Ascending aorta (tissue), 2 donors: ENCODE measurements around the gene LOXL4. TPM values are rescaled to one million over a fixed set of nuclear protein-coding genes. Genes with fewer than 3 reads are reported as not detected.
A peak's percentile ranks its signal among the peaks of the same experiment; 100 is the strongest.

Experiments
- DNase-seq, 2 donors: peaks; one replicate each; pipeline ENCODE4 v3.0.0-alpha.2; 2019; ENCODE audit warnings: low spot score in 2 of 2
- H3K27ac ChIP-seq, 2 donors: fragments of 200-600 bp; sonication (generic); one replicate each; pipeline ENCODE4 v1.5.1; 2016 to 2017; ENCODE audit warnings: mild to moderate bottlenecking in 1 of 2
- H3K27me3 ChIP-seq: fragments of 200-600 bp; sonication (generic); one replicate; pipeline ENCODE4 v1.5.1; 2017
- H3K36me3 ChIP-seq, 2 donors: fragments of 200-600 bp; sonication (generic); one replicate each; pipeline ENCODE4 v1.5.1; 2016
- H3K4me1 ChIP-seq, 2 donors: fragments of 200-600 bp; sonication (generic); one replicate each; pipeline ENCODE4 v1.5.1; 2016 to 2017; ENCODE audit warnings: mild to moderate bottlenecking in 1 of 2
- H3K4me3 ChIP-seq, 2 donors: fragments of 200-600 bp; sonication (generic); one replicate each; pipeline ENCODE4 v1.5.1; 2016 to 2017; ENCODE audit warnings: mild to moderate bottlenecking in 1 of 2
- H3K9me3 ChIP-seq, 2 donors: fragments of 200-600 bp; sonication (generic); one replicate each; pipeline ENCODE4 v1.5.1; 2016
- CTCF ChIP-seq, 3 experiments: fragments of 200-600 bp in 2 of 3; fragments of 450-650 bp in 1 of 3; sonication (generic) in 2 of 3; IDR thresholded peaks; one replicate each; pipeline ENCODE4 v1.5.1; 2016 to 2019; ENCODE audit warnings: antibody characterized with exemption in 3 of 3, mild to moderate bottlenecking in 1 of 3, moderate library complexity in 1 of 3
- intact Hi-C: fragments of 100-400 bp; cut with DNase I; formaldehyde crosslinking; loops from one replicate; pipeline ENCODE4 v1.15.1; 2023
- total RNA-seq: library from RNA; depleted of rRNA; stranded (reverse); fragments of >200 nt; gene quantifications from one replicate; pipeline ENCODE4 v1.1.0, GENCODE V29; 2016

LOXL4 gene
- total RNA-seq, 1 donor from 2014 or later: 3.7 TPM

- DNase-seq: no peak
- H3K9me3 ChIP-seq: no peaks in the 10 kb centered on the region
- H3K4me3 ChIP-seq: no peak overlapping the region
- peaks cover 0 to 9% of the 10 kb centered on the region in 2 donors for H3K4me1 ChIP-seq
- peaks cover 6 to 20% of the 10 kb centered on the region in 2 donors for H3K36me3 ChIP-seq
- intact Hi-C loops: no loop called here
- H3K27me3 ChIP-seq: no peaks in the 10 kb centered on the region
- TF ChIP-seq CTCF (IDR thresholded peaks at IDR 0.05): no peak
- no peak overlapping the region for H3K27ac ChIP-seq
Observed at GRCh38 chr10:98256692-98257091, 11.3 kb downstream of the LOXL4 start.

GRCh38 chr10:98255146-98255877 is 12.7 kb downstream of the LOXL4 start:
- H3K27me3 ChIP-seq: no peaks in the 10 kb centered on the region
- DNase-seq: no peak
- peaks cover 0 to 9% of the 10 kb centered on the region in 2 donors for H3K4me1 ChIP-seq
- peaks cover 18 to 34% of the 10 kb centered on the region in 2 donors for H3K36me3 ChIP-seq
- H3K9me3 ChIP-seq: no peaks in the 10 kb centered on the region
- H3K27ac ChIP-seq: no peak overlapping the region
- intact Hi-C loops: no loop called here
- H3K4me3 ChIP-seq: no peak overlapping the region
- no peak for TF ChIP-seq CTCF (IDR thresholded peaks at IDR 0.05)

- no peak overlapping the region for H3K4me3 ChIP-seq
- intact Hi-C loops: no loop called here
- no peak for DNase-seq
- TF ChIP-seq CTCF (IDR thresholded peaks at IDR 0.05): no peak
- no peaks in the 10 kb centered on the region for H3K9me3 ChIP-seq
- H3K4me1 ChIP-seq: peaks cover 0 to 7% of the 10 kb centered on the region in 2 donors
- no peaks in the 10 kb centered on the region for H3K27me3 ChIP-seq
- H3K36me3 ChIP-seq: peaks cover 21 to 42% of the 10 kb centered on the region in 2 donors
- no peak overlapping the region for H3K27ac ChIP-seq
Observed at GRCh38 chr10:98254234-98254974, 13.6 kb downstream of the LOXL4 start.

GRCh38 chr10:98253499-98253898 is 14.5 kb downstream of the LOXL4 start:
- peak in 1 of 2 donors; percentile 63 for DNase-seq
- no peak overlapping the region for H3K4me3 ChIP-seq
- H3K4me1 ChIP-seq: no peaks in the 10 kb centered on the region
- no peaks in the 10 kb centered on the region for H3K9me3 ChIP-seq
- H3K27me3 ChIP-seq: no peaks in the 10 kb centered on the region
- peaks cover 28 to 51% of the 10 kb centered on the region in 2 donors for H3K36me3 ChIP-seq
- intact Hi-C loops: no loop called here
- no peak overlapping the region for H3K27ac ChIP-seq
- no peak for TF ChIP-seq CTCF (IDR thresholded peaks at IDR 0.05)

- no peaks in the 10 kb centered on the region for H3K27me3 ChIP-seq
- TF ChIP-seq CTCF (IDR thresholded peaks at IDR 0.05): no peak
- intact Hi-C loops: no loop called here
- no peak overlapping the region for H3K27ac ChIP-seq
- H3K36me3 ChIP-seq: peaks cover 38 to 61% of the 10 kb centered on the region in 2 donors
- no peak for DNase-seq
- H3K4me1 ChIP-seq: no peaks in the 10 kb centered on the region
- no peak overlapping the region for H3K4me3 ChIP-seq
- no peaks in the 10 kb centered on the region for H3K9me3 ChIP-seq
Observed at GRCh38 chr10:98252464-98252863, 15.5 kb downstream of the LOXL4 start.
